ENCODE measurements around the gene PILRA. TPM values are rescaled to one million over a fixed set of nuclear protein-coding genes. Genes with fewer than 3 reads are reported as not detected.
"Not testable (repeated sequence)": the region's sequence is repeated elsewhere in the genome, so short reads cannot be mapped to it uniquely, and the experiment has no call there.

The PILRA gene
- total RNA-seq, 4 donors from 2014 or later: 0.62 to 5.4 (median 2.0) TPM

- peaks cover 0 to 35% of the 10 kb centered on the region in 2 donors for H3K36me3 ChIP-seq
- H3K9me3 ChIP-seq: no peaks in the 10 kb centered on the region
- peak overlapping the region; percentile 83 to 90 (median 87) for H3K27ac ChIP-seq
- no peaks in the 10 kb centered on the region for H3K27me3 ChIP-seq
- no peak overlapping the region for H3K4me3 ChIP-seq
- peak; percentile 51 to 72 for ATAC-seq
- peaks cover 34 to 37% of the 10 kb centered on the region in 2 donors for H3K4me1 ChIP-seq
- in situ Hi-C loops (cut with MboI; ENCODE audit: low sequenced_read_pairs in 4 of 4) (loop anchor here in 2 of 4 donors (25.0 kb wide), 2 partner anchors 180 to 205 kb away; partner anchors contain the start of genes GAL3ST4 (in 1 of the 2), LAMTOR4 (in 1 of the 2), MBLAC1 (in 1 of the 2) and TRAPPC14 (in 1 of the 2)), intact Hi-C loops (cut with DNase I; ENCODE audit: low total_unique reads) (loop anchor here (10.0 kb wide), 2 partner anchors 68 to 128 kb away; partner anchors contain the start of gene PVRIG)
- peak in 1 of 2 donors; percentile 62 for DNase-seq
- no peak for TF ChIP-seq POLR2A (IDR thresholded peaks at IDR 0.05)
- no peak for TF ChIP-seq CTCF (IDR thresholded peaks at IDR 0.05 in 4 of 5, conservative IDR thresholded peaks at IDR 0.05 in 1 of 5)
Observed at GRCh38 chr7:100342765-100343164, 30.5 kb upstream of the PILRA start.

GRCh38 chr7:100344124-100344559, 29.1 kb upstream of the PILRA start:
- Histone ChIP-seq H3K4me1 (peaks cover 32 to 39% of the 10 kb centered on the region in 2 donors), H3K27ac (peak overlapping the region; percentile 83 to 90 (median 87)), H3K36me3 (peaks cover 0 to 39% of the 10 kb centered on the region in 2 donors)
- ATAC-seq, DNase-seq, H3K9me3 ChIP-seq, H3K4me3 ChIP-seq, H3K27me3 ChIP-seq: not testable (repeated sequence)
- in situ Hi-C loops (cut with MboI; ENCODE audit: low sequenced_read_pairs in 4 of 4): loop anchor here in 2 of 4 donors (25.0 kb wide), 2 partner anchors 182 to 207 kb away; partner anchors contain the start of genes GAL3ST4 (in 1 of the 2), LAMTOR4 (in 1 of the 2), MBLAC1 (in 1 of the 2) and TRAPPC14 (in 1 of the 2)
- intact Hi-C loops (cut with DNase I; ENCODE audit: low total_unique reads): loop anchor here (10.0 kb wide), 2 partner anchors 69 to 129 kb away; partner anchors contain the start of gene PVRIG

GRCh38 chr7:100344560-100345287, 28.6 kb upstream of the PILRA start:
- in situ Hi-C loops (cut with MboI; ENCODE audit: low sequenced_read_pairs in 4 of 4): loop anchor here in 2 of 4 donors (25.0 kb wide), 2 partner anchors 182 to 207 kb away; partner anchors contain the start of genes GAL3ST4 (in 1 of the 2), LAMTOR4 (in 1 of the 2), MBLAC1 (in 1 of the 2) and TRAPPC14 (in 1 of the 2)
- Histone ChIP-seq H3K27ac (peak overlapping the region; percentile 83 to 90 (median 87)), H3K4me1 (peaks cover 32 to 39% of the 10 kb centered on the region in 2 donors), H3K36me3 (peaks cover 0 to 45% of the 10 kb centered on the region in 2 donors)
- TF ChIP-seq POLR2A (IDR thresholded peaks at IDR 0.05) (peak in 1 of 2 donors; percentile 67), CTCF (IDR thresholded peaks at IDR 0.05 in 4 of 5, conservative IDR thresholded peaks at IDR 0.05 in 1 of 5) (peak; percentile 14 to 44 (median 39))
- not testable (repeated sequence) for H3K4me3 ChIP-seq, H3K27me3 ChIP-seq, H3K9me3 ChIP-seq
- DNase-seq (peak; percentile 48 to 65), ATAC-seq (peak; percentile 52 to 71)
- intact Hi-C loops (cut with DNase I; ENCODE audit: low total_unique reads): loop anchor here (10.0 kb wide), 2 partner anchors 70 to 130 kb away; partner anchors contain the start of gene PVRIG

GRCh38 chr7:100345288-100345672, 28.0 kb upstream of the PILRA start:
- Histone ChIP-seq H3K4me1 (peaks cover 32 to 39% of the 10 kb centered on the region in 2 donors), H3K36me3 (peaks cover 0 to 50% of the 10 kb centered on the region in 2 donors), H3K27ac (peak overlapping the region; percentile 83 to 90 (median 87))
- H3K9me3 ChIP-seq, H3K4me3 ChIP-seq, H3K27me3 ChIP-seq: not testable (repeated sequence)
- TF ChIP-seq CTCF (IDR thresholded peaks at IDR 0.05 in 4 of 5, conservative IDR thresholded peaks at IDR 0.05 in 1 of 5): peak in 4 of 5 experiments; percentile 18 to 61 (median 39)
- DNase-seq: peak; percentile 64 to 86
- in situ Hi-C loops (cut with MboI; ENCODE audit: low sequenced_read_pairs in 4 of 4) (loop anchor here in 2 of 4 donors (25.0 kb wide), 2 partner anchors 183 to 208 kb away; partner anchors contain the start of genes GAL3ST4 (in 1 of the 2), LAMTOR4 (in 1 of the 2), MBLAC1 (in 1 of the 2) and TRAPPC14 (in 1 of the 2)), intact Hi-C loops (cut with DNase I; ENCODE audit: low total_unique reads) (loop anchor here (10.0 kb wide), 2 partner anchors 70 to 130 kb away; partner anchors contain the start of gene PVRIG)
- ATAC-seq: peak; percentile 38 to 50

All from gastrocnemius medialis (tissue), 4 donors.